IPS DF 19.7 (cell line): ENCODE data around the gene CARTPT.
A peak's percentile ranks its signal among the peaks of the same experiment; 100 is the strongest.

Source experiments
- DNase-seq: peaks from one replicate; pipeline ENCODE4 v3.0.0-alpha.2; 2013; ENCODE audit warnings: low read depth, low spot score

CARTPT gene

DNA sequence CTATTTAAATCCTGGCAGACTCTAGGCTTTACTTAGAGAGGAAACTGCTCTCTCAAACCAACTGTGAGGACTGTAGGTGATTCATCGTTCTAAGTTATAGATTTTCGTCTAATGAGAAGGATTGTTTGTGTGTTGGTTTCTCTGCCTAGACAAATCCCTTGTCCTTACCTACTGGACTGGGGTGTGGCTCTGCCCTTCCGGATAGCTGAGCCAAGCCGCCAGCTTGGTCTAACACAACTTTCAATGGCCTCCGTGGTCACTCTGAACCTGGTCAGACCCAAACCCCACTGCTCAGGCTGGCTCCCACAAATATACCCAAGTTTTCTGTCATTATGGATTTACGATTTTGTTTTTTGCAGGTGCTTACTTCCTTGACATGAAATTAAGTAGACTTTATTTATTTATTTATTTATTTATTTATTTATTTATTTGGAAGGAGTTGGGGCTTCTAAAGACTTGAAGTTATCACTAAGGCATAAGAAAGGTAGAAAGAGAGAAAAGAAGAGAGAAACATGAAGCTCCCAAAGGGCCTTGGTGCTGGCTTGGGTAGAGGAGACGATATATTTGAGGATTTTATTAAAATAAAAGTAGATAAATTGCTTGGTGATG lies 19.0 kb downstream of the CARTPT start:
- no peak for DNase-seq

DNA sequence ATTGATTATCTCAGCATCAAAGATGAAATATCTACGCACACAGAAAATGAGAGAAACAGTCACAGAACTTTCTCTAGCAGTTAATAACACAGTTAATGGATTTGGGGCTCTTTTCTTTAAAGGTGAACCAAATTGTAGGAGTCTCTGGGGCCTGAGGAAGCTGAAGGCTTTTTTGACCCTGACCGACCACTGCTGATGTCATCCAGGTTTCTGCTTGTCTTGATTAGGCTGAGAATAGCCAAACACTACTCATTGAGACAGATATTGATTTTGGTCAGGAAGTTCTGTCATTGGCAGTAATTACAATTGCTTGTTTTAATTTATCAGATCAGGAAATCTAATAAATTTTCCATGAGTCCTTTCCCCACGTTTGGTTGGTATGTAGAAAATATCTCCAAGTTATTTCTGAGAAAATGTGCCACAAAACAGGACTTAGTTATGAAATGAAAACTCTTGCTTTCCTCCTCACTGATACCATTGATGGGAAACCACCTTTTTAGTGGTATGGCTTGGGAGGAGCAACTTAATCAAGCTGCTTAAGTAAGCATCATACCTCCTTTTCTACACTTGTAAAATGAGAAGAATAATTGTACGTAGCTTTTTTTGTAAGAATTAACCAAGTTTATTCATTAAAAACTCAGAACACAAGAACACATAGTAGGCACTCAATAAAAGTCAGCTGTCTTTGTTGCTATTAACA lies 19.7 kb downstream of the CARTPT start:
- DNase-seq = no peak

DNA sequence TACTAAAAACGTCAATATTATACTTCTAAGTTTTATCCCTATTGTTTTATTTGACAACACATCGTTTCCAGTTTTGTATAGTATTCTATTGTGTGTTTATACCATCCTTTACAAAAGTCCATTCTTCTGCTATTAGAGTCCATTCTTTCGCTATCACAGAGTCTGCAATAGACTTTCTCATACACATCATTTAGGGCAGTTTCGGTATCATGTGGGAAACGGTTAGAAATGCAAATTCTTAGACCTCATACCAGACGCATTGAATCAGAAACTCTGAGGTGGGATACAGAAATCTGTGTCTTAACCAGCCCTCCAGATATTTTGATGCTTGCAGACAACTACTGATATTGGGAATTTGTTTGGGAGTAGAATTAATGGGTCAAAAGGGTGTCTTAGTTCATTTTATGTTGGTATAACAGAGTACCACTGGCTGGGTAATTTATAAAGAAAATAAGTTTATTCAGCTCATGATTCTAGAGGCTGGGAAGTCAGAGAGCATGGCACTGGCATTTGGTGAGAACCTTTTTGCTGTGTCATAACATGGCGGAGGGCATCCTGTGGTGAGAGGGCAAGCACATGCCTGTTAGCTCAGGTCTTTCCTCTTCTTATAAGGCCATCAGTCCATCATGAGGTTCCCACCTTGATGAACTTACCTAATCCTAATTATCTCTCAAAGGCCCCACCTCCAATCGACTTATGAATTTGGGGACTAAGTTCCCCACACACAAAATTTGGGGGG lies 21.1 kb downstream of the CARTPT start:
- no peak for DNase-seq

DNA sequence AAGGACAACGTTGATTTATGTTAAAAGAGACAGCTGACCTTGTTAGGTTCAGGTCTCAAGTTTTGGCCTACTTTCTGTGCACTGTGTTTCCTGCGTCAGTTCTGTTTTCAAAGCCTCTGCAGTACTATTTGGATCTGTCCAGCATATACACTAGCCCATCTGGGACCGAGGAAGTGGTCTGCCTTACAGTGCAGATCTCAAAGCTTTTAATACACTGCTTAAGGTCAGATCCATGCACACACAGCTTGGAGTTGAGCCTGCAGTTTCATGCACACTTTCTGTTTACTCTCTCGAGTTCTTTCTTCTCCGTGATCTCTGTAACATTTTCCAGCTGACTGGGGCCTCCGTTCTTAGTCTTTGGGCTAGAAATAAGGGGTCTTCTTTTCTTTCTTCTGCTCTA lies 24.1 kb downstream of the CARTPT start:
- no peak for DNase-seq

DNA sequence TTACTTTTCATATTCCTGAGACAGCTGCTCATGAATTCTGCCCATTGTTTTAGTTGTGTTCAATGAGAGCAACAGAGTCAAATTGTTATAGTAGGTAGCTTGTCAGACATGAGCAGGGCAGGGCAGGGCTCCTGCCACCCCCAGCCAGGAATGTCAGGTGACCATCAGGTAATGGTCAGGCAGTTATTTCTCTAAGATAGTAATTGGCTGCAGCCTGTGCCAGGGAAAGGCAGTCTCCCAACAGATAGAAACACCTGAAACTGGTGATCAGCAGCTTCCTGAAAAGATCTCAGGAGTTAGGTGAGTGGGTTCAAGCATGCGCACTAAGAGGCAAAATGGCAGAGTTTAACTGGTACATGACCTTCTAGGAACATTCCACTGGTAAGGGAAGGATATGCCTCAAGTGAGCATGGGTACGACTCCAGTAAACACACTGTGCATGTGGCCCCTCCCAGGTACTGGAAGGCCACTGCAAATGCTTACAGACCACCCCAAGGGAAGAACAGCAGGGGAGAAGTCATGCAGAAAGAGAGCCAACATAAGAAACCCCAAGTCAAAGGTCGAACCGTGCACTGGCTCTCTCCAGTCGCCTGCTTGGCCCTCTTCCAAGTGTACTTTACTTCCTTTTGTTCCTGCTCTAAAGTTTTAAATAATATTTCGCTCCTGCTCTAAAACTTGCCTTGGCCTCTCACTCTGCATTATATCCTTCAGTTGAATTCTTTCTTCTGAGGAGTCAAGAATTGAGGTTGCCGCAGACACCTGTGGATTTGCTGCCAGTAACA lies 25.1 kb downstream of the CARTPT start:
- DNase-seq = no peak

DNA sequence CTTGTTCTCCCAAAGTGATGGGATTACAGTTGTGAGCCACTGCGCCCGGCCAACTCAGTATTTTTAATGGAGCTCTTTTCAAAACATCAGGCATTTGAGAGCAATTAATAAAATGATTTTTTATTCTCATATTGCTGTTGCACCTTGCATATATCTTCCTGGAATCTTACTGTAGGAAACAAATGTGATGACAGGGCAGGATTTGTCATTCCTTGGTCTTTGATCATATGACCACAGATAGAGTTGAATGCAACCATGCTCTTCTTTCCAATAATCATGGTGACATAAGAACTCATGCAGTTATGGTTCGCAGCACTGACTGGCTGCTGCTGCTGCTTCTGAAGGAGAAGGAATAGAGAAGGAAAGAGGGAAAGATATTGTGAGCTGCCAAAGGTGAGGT lies 28.1 kb downstream of the CARTPT start:
- no peak for DNase-seq

DNA sequence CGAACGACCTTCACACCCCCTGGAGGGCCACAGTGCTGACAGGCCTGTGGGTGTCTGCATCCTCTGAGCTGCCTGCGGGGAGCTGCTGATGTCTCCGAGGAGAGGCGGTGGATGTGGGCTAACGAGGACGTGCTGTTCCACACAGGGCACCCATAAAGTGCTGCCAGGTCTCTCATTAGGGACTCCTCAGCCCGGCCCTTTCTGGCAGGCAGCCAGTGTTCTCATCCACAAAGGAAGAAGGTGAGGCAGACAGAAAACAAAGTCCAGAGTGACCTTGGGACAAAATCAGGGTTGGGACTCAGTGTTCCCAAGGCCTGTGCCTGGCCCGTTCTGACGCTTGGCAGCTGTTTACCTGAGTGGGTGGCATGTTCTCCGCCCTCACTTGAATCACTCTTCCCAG lies 29.3 kb downstream of the CARTPT start:
- no peak for DNase-seq

DNA sequence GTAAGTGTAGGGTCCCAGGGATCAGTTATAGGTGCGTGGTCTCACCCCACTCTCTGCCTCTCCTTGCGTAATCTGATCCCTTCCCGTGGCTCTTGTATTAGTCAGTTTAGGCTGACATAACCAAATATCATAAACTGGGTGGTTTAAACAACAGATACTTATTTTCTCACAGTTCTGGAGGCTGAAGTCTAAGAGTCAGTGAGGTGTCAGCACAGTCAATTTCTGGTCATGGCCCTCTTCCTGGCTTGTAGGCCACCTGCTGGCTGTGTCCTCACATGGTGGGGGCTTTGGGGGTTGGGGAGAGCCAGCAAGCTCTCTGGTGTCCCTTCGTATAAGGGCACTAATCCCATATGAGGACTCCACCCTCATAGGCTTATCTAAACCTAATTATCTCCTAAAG lies 32.3 kb downstream of the CARTPT start:
- no peak for DNase-seq

DNA sequence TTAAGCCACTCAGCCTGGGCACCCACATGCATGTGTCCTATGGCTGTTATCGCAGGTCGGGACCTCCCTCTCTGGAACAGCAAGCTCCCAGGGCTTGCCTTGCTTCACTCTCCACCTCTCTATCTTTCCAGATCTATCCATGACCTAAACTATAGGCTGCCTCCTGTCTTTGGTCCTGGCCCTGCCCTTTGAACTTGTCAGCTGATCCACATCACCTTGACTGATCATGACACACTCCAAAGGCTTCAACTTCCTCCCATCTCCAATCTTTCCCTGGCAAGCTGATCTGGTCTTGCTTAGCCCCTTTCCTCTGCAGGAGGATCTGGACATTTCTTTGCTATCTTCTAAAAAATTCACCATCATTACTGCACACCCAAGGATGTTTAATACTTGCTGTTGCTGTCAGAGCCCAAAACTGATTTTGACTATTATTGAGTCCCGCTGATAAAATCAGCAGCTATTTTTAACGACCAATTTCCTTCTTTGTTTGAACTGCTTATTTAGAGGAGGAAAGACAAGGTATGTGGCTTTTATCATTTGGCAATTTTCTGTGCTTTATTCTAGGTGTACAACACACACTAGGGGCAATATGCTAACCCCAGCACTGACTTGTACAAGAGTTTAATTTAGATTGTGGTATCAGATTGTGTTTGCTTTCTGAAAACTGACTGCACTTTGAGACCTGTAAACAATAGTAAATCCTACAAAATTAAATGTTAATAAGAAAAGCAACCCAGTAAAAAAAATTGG lies 33.5 kb downstream of the CARTPT start:
- DNase-seq = no peak

DNA sequence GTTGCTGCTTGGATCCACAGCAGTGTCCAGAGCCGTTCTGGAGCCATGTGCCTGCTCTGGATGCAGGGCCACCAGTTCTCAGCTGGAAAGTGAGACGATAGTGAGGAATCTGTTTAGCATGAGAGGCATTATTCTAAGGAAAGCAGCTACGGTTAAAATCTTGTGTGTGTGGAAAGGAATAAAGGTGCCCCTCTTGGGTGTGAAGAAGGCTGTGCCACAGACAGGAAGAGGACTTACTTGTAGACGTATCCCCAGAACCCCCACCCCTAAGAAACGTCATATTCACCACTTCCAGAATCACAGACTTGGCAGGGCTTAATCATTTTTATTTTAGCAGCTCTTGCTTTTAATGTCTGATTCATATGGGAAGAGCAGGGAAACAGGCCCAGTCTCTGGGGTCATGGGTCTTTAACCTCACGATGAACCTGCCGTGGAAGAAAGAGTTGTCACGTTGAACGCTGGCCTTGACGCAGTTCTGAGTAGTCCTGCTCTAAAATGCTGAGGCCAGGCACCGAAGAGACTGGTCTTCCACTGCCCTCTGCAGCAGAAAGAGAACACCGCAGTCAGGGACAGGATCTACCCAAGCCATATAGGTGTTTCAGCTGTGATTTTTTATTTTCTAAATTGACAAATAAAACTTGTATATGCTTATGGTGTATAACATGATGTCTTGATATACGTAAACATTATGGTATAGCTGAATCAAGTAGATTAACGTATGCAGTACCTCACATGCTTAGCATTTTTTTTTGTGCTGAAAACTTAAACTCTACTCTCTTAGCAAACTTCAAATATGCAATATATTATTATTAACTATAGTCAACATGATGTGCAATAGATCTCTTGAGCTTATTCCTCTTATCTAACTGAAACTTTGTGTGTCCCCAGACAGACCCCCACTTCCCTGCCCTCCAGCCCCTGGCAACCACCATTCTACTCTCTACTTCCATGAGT lies 38.8 kb downstream of the CARTPT start:
- peak; percentile 30 for DNase-seq

DNA sequence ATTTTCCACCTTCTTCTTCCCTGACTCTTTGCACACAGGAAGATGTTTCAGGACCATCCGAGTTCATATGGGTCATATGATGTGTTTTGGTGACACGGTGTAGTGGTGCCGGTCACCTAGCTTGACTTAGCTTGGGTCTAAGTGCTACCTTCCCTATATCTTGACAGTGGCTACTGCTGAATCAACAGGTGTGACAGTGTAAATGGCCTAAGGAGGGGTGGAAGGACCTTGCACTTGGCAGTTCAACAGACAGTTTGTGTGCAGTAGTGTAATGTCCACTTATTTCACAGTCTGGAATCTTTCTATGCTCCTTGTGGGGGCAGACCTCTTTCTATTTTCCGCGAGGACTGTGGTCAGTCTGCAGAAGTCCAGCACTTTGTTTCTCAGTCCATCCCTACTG lies 43.8 kb downstream of the CARTPT start:
- DNase-seq = no peak

DNA sequence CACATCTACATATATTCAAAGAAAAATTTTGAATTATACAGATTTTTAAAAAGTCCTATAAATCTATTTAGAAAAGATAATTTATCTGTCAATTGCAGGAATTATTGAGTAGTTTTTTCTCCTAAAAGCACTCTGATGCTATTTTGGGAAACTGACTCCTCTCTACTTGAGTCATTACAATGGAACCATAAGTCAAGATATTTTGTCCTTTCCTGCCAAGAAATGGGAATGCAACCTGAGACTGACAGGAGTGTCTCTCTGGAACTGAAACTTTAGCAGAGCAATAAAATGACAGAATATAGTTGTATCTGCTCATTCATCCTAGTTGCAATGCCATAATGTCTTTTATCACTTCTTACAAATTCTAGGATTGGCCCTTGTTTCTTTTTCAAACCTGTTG lies 48.6 kb downstream of the CARTPT start:
- no peak for DNase-seq

DNA sequence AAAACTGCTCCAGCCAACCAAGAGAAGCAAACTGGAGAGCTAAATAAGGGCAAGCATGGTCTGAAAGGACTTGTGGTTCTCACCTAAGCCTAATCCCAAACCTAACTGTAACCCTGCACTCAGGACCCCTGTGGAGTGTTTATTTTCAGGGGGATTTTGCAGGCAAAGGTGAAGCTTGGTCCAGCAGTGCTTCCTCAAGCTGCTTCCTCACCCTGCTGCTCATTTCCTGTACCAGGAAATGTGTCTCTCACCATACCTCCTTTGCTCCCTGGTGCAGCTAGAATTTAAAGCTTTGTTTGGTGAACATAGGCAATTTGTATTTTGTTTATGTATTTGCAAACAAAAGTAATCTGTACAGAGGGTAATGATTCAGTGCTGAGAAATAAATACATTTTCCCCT lies 50.2 kb downstream of the CARTPT start:
- DNase-seq = no peak

DNA sequence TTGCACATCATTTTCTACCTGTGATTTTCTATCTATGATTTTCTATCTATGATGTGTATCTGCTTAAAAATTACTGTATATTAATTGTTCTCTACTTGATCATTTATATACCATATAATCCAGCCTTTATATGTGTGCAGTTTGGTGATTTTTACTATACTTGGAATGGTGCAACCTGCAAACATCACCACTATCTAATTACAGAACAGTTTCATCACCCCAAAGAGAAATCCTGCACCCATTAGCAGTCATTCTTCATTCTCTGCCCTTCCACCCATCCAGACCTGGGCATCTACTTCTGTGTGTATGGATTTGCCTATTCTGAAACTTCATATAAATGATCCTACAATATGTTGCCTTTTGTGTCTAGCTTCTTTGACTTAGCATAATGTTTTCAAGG lies 51.3 kb downstream of the CARTPT start:
- DNase-seq = no peak
